Osteoblast (primary cell): ENCODE results near the gene RBPMS2. TPM values are rescaled to one million over a fixed set of nuclear protein-coding genes. Genes with fewer than 3 reads are reported as not detected.

Source experiments
- DNase-seq: peaks from one replicate; pipeline ENCODE4 v3.0.0; 2011; ENCODE audit warnings: low spot score, mixed read lengths; ENCODE audit not compliant: insufficient read length; ENCODE audit errors: missing footprints
- H2AFZ ChIP-seq: 2 replicates; pipeline ENCODE4 v1.6.0; 2011; ENCODE audit warnings: mild to moderate bottlenecking, low read length
- H3K27ac ChIP-seq: 2 replicates; pipeline ENCODE4 v1.5.1; 2011; ENCODE audit warnings: mild to moderate bottlenecking, low read depth, low read length, moderate library complexity
- H3K27me3 ChIP-seq: 2 replicates; pipeline ENCODE4 v1.6.0; 2012; ENCODE audit warnings: mild to moderate bottlenecking, control low read depth, inconsistent platforms, low read length, moderate library complexity; ENCODE audit not compliant: insufficient read depth
- H3K36me3 ChIP-seq: 2 replicates; pipeline ENCODE4 v1.5.1; 2011; ENCODE audit warnings: mild to moderate bottlenecking, low read length, control low read depth, moderate library complexity; ENCODE audit not compliant: insufficient read depth
- H3K4me1 ChIP-seq: 2 replicates; pipeline ENCODE4 v1.5.1; 2011; ENCODE audit warnings: mild to moderate bottlenecking, low read length, control low read depth, moderate library complexity; ENCODE audit not compliant: insufficient read depth
- H3K4me2 ChIP-seq: 2 replicates; pipeline ENCODE4 v1.6.0; 2011; ENCODE audit warnings: mild to moderate bottlenecking, low read length; ENCODE audit not compliant: insufficient read depth
- H3K4me3 ChIP-seq: fragments of 200-600 bp; sonication (generic); 3 replicates; pipeline ENCODE4 v1.5.1; 2012; ENCODE audit warnings: mild to moderate bottlenecking, low read length, inconsistent platforms; ENCODE audit not compliant: insufficient read depth
- H3K79me2 ChIP-seq: 2 replicates; pipeline ENCODE4 v1.6.0; 2012; ENCODE audit warnings: mild to moderate bottlenecking, low read length, control low read depth, inconsistent platforms; ENCODE audit not compliant: insufficient read depth
- H3K9me3 ChIP-seq: 2 replicates; pipeline ENCODE4 v1.5.1; 2011; ENCODE audit warnings: low read depth, low read length, control low read depth
- H4K20me1 ChIP-seq: 2 replicates; pipeline ENCODE4 v1.6.0; 2012; ENCODE audit warnings: mild to moderate bottlenecking, low read length, control low read depth; ENCODE audit not compliant: insufficient read depth
- CTCF ChIP-seq: IDR thresholded peaks from 2 replicates; pipeline ENCODE4 v1.5.1; 2011; ENCODE audit warnings: mild to moderate bottlenecking, low read depth, low read length, moderate library complexity; ENCODE audit errors: extremely low read depth
- total RNA-seq: library from RNA; depleted of rRNA; stranded (reverse); fragments of >200 nt; gene quantifications from 2 replicates; pipeline ENCODE4 v1.2.3, GENCODE V29; 2012

RBPMS2 gene
- total RNA-seq, 1 donor = not detected

GRCh38 chr15:64732156-64732860, 43.1 kb downstream of the RBPMS2 start:
- Histone ChIP-seq H3K4me2 (no peak overlapping the region), H3K4me1 (no peaks in the 10 kb centered on the region), H3K36me3 (no peaks in the 10 kb centered on the region), H4K20me1 (no peaks in the 10 kb centered on the region), H3K9me3 (no peaks in the 10 kb centered on the region), H3K27ac (no peak overlapping the region), H3K27me3 (no peaks in the 10 kb centered on the region), H3K4me3 (no peak overlapping the region), H3K79me2 (no peaks in the 10 kb centered on the region), H2AFZ (no peak overlapping the region)
- no peak for TF ChIP-seq CTCF
- peak; percentile 52 for DNase-seq

GRCh38 chr15:64731805-64732151, 43.6 kb downstream of the RBPMS2 start:
- H3K27ac ChIP-seq = no peak overlapping the region
- no peaks in the 10 kb centered on the region for H3K27me3 ChIP-seq
- no peak overlapping the region for H2AFZ ChIP-seq
- TF ChIP-seq CTCF = no peak
- no peak overlapping the region for H3K4me3 ChIP-seq
- no peak overlapping the region for H3K4me2 ChIP-seq
- no peaks in the 10 kb centered on the region for H3K4me1 ChIP-seq
- no peaks in the 10 kb centered on the region for H4K20me1 ChIP-seq
- no peaks in the 10 kb centered on the region for H3K36me3 ChIP-seq
- peak; percentile 9 for DNase-seq
- H3K79me2 ChIP-seq = no peaks in the 10 kb centered on the region
- H3K9me3 ChIP-seq = no peaks in the 10 kb centered on the region

GRCh38 chr15:64731012-64731804, 44.2 kb downstream of the RBPMS2 start:
- no peak overlapping the region for H3K27ac ChIP-seq
- peak overlapping the region; percentile 15 for H3K4me2 ChIP-seq
- DNase-seq = peak; percentile 90

More at GRCh38 chr15:64731012-64731804, 44.2 kb downstream of the RBPMS2 start:
- Histone ChIP-seq H3K36me3 (no peaks in the 10 kb centered on the region), H4K20me1 (no peaks in the 10 kb centered on the region), H3K4me3 (peak overlapping the region; percentile 3), H3K9me3 (no peaks in the 10 kb centered on the region), H3K4me1 (no peaks in the 10 kb centered on the region), H3K27me3 (no peaks in the 10 kb centered on the region), H2AFZ (no peak overlapping the region), H3K79me2 (no peaks in the 10 kb centered on the region)
- peak; percentile 91 for TF ChIP-seq CTCF
